Measurements from ENCODE around the gene GATA5. TPM values are rescaled to one million over a fixed set of nuclear protein-coding genes. Genes with fewer than 3 reads are reported as not detected.
A peak's percentile ranks its signal among the peaks of the same experiment; 100 is the strongest.

GATA5 gene
- 0.26 and 0.52 TPM in 2 replicates for total RNA-seq (2014; rRNA removed; shearing (Covaris generic))
- polyA plus RNA-seq (2014; cell fraction: nucleus; rRNA removed), result 0.29 TPM in 1 of 2 replicates, not detected in the other

- DNase-seq (ENCODE audit: extremely low read depth, low read depth), result no peak
These were observed at the start of gene GATA5 for GRCh38 chr20:62475772-62476055. Gene GATA5, minus strand, starts transcription at chr20:62475995. Its CDS starts 474 bp downstream, at chr20:62475521.

DNA sequence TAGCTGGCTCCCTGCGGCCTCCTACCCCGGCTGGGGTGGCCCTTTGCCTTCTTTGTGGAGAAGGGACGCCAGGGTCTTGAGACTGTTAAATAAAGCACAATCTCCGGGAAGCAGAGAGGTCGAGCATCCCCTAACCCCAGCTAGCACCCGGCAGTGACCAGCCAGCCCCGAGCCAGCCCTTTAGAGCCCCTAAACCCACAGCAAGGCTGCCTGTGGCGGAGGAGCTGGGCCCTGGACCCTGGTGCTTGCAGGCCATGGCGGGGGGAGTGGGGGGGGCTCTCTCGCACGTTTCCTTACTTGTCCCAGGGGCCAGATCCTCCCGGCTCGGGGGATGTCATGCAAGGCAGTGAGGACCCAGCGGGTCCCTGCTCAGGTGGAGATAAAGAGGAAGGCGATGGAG is 49.2 kb upstream of the GATA5 start:
- no peak for DNase-seq (ENCODE audit: extremely low read depth, low read depth)

GRCh38 chr20:62524505-62524911 is 48.7 kb upstream of the GATA5 start:
- DNase-seq (ENCODE audit: extremely low read depth, low read depth), result no peak

DNA sequence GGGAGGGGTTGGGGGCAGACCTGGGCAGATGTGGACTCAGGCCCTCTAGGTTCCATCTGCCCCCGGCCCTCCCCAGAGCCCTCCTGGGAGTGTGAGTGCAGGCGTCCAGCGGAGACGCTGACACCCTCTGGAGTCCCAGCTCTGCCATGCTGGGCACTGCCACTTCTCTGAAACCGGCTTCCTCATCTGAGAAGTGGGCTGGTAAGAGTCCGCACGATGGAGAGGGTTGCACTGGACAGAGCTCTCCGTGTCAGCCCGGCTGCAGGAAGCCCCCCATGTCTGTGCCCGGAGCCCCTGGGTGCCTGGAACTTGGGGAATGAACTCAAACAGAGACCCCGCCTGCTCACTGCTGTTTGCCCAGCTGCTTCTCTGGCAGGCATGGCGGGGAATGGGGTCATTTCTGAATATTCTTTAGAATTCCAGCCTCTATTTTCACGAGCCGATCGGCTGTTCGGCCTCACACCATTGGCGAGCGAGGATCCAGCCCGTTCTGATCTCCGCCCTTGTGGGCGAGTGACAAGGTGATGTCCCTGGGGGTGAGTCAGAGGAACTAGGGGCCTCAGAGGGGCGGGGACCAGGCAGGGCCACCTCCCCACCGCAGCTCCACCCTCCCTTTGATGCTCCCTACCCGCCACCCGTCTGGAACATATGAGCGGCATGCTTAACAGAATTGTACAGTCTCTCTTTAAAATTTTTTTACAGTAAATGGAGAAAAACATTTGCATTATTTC is 47.8 kb upstream of the GATA5 start:
- DNase-seq (ENCODE audit: extremely low read depth, low read depth), result no peak

GRCh38 chr20:62522748-62523396 is 47.1 kb upstream of the GATA5 start:
- DNase-seq (ENCODE audit: extremely low read depth, low read depth), result no peak

- no peak for DNase-seq (ENCODE audit: extremely low read depth, low read depth)
These were observed 44.0 kb upstream of the GATA5 start for GRCh38 chr20:62519826-62520225.

GRCh38 chr20:62518911-62519310 is 43.1 kb upstream of the GATA5 start:
- no peak for DNase-seq (ENCODE audit: extremely low read depth, low read depth)

DNA sequence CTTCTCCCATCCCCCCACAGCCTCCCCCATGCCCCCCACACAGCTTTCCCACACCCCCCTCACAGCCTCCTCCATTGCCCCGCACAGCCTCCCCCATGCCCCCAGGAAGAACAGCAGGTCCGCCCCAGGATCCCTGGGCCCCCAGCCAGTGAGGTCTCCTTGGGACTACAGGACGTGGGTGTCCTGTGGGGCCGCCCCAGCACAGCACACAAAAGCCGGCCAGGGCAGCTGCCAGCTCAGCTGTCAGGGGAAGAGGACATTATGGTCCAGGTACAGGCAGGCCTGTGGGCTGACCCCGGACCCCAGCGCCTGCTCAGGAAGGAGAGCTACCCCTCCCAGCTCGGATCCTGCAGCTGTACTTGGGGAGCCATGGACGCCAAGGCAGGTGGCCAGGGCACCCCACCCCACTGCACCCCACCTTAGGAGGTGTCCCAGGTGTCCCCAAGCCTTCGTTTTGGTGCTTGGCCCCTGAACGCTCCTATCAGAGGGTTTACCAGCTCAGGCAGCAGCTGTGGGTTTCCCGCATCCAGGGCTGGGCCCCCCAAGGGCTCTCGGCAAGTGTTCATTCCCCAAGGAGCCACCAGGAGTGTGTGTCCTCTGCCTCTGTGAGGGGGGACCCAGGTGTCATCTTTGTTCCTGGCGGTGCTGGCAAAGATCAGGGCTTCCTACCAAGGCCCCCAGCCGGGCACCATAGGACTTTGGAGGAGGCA is 42.3 kb upstream of the GATA5 start:
- no peak for DNase-seq (ENCODE audit: extremely low read depth, low read depth)

GRCh38 chr20:62517168-62517567 is 41.4 kb upstream of the GATA5 start:
- no peak for DNase-seq (ENCODE audit: extremely low read depth, low read depth)

GRCh38 chr20:62516338-62516737 is 40.5 kb upstream of the GATA5 start:
- peak; percentile 41 for DNase-seq (ENCODE audit: extremely low read depth, low read depth)

DNA sequence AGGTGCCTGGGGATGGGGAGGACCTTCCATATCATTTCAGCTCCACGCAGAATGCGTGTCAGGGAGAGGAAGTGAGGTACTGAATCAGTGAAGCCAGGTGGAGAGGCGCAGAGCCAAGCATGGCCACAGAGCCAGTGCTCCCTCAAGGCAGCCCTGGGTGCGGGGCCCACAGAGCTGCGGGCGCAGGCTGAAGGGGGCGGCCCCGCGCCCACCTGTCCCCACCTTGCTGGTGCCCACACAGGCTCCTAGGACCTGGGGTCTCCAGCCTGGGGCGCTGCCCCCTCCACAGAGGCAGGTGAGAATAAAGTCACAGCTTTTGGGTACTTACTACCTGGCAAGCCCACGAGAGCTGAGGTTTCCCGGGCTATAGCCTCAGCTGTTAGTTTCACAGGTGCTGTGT is 40.0 kb upstream of the GATA5 start:
- DNase-seq (ENCODE audit: extremely low read depth, low read depth), result no peak

GRCh38 chr20:62515280-62515679 is 39.5 kb upstream of the GATA5 start:
- DNase-seq (ENCODE audit: extremely low read depth, low read depth), result no peak

- no peak for DNase-seq (ENCODE audit: extremely low read depth, low read depth)
These were observed 38.2 kb upstream of the GATA5 start for GRCh38 chr20:62513991-62514390.

GRCh38 chr20:62511915-62512610 is 36.3 kb upstream of the GATA5 start:
- DNase-seq (ENCODE audit: extremely low read depth, low read depth), result no peak

- DNase-seq (ENCODE audit: extremely low read depth, low read depth), result no peak
These were observed 35.6 kb upstream of the GATA5 start for GRCh38 chr20:62511300-62511914.

DNA sequence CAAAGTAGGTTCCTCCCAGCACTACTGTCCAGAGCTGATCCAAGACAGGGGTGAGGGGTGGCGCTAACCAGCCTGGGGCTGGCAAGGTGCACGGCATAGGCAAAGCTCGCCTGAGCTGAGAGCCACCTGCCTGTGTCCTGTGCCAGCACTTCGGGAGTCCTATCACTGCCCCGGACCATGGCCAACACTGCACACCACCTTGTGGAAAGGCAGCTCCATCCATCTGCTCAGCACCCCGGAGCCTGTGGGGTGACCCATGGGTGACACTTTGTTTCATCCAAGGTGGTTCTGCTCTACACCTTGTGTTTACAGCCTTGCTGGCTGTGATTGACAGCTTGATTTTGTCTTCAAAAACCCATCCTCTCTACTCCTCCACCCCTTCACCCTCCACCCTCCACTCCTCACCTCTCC is 32.9 kb upstream of the GATA5 start:
- no peak for DNase-seq (ENCODE audit: extremely low read depth, low read depth)

DNA sequence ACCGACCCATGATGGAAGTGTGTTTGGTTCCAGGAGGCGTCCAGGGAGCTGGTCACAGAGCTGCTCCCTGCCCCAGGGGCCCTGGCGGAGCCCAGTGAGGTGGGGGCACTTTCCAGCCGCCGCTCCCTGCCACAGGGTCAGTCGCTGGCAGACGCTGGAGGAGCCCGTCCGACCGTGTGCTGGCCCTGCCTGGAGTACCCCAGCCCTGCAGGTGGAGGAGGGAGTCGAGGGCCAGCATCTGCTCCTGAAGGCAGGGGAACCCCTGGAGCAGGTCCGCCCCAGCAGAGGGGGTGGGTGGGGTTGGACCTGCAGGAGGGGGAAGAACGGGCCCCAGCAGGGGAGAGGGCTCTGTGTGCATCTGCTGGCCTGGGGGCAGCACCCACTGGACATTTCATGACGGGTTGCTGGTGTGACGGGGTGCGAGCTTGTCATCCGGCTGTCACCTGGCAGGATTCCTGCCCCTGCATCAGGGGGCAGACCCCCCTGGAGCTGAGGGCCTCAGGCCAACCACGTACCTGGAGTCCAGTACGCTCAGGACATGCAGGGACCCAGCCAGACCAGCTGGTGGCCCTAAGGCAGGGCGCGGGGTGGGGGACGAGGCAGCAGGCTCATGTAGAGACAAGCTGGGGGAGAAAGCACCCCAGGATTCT is 32.3 kb upstream of the GATA5 start:
- no peak for DNase-seq (ENCODE audit: extremely low read depth, low read depth)

- DNase-seq (ENCODE audit: extremely low read depth, low read depth), result no peak
These were observed 31.5 kb upstream of the GATA5 start for GRCh38 chr20:62507323-62507722.

- DNase-seq (ENCODE audit: extremely low read depth, low read depth), result no peak
These were observed 31.0 kb upstream of the GATA5 start for GRCh38 chr20:62506791-62507190.

GRCh38 chr20:62506087-62506486 is 30.3 kb upstream of the GATA5 start:
- no peak for DNase-seq (ENCODE audit: extremely low read depth, low read depth)
